ENCODE data around the gene GBF1.

Gene GBF1

DNA sequence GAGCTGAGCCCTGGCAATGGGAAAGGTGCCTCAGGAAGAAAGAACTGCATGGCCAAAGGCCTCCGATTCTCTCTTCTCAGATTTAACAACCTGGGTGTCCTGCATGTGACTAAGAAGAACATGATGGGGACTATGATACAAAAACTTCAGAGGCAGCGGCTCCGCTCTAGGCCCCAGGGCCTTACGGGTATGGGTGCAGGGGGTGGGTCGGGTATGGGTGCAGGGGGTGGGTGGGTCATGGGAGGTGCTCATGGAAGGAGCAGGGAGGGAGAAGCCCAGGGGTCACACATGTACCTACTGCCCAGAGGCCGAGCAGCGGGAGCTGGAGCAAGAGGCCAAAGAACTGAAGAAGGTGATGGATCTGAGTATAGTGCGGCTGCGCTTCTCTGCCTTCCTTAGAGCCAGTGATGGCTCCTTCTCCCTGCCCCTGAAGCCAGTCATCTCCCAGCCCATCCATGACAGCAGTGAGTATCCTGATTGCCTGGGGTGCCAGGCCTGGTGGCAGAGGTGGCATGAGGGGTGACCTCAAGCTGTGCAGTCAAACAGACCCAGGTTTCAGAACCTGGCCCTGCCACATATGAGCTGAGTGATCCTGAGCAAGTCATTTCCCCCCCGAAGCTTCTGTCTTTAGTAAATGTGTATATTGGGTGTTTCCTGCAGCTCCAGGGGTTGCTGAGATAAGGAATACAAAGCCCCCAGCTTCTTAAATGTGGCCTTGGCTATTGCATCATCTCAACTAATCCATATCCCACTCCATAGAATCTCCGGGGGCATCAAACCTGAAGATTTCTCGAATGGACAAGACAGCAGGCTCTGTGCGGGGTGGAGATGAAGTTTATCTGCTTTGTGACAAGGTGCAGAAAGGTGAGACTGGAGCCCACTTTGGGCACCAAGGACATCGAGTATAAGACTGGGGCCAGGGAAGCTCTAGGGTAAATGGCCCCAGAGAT is 152.2 kb downstream of the GBF1 start:
- no peak for DNase-seq (ENCODE audit: low read depth)

- DNase-seq (ENCODE audit: low read depth), result no peak
Measured at GRCh38 chr10:102398172-102399020, 153.1 kb downstream of the GBF1 start.

DNA sequence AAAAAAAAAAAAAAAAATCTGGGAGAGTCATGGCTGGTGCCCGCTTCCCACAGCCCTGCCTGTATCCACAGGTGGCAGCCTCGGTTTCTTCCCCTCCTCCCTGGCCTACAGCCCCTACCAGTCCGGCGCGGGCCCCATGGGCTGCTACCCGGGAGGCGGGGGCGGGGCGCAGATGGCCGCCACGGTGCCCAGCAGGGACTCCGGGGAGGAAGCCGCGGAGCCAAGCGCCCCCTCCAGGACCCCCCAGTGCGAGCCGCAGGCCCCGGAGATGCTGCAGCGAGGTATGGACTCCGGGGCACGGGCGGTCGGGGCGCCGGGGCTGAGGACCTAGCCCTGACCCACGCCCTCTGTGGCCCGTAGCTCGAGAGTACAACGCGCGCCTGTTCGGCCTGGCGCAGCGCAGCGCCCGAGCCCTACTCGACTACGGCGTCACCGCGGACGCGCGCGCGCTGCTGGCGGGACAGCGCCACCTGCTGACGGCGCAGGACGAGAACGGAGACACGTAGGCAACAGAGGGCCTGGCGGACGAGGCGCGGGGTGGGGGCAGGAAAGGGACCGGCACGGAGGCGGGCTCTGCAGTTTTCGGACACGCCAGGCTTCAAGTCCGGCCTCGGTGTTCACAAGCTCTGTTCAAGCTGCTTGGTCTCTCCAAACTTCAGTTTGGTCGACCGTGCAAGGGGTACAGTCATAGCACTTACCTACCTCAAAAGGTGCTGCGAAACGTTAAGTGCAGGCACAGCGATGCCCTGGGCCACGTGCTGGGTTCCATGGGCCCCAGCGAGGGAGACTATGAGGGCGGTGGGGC is 154.1 kb downstream of the GBF1 start:
- no peak for DNase-seq (ENCODE audit: low read depth)

DNA sequence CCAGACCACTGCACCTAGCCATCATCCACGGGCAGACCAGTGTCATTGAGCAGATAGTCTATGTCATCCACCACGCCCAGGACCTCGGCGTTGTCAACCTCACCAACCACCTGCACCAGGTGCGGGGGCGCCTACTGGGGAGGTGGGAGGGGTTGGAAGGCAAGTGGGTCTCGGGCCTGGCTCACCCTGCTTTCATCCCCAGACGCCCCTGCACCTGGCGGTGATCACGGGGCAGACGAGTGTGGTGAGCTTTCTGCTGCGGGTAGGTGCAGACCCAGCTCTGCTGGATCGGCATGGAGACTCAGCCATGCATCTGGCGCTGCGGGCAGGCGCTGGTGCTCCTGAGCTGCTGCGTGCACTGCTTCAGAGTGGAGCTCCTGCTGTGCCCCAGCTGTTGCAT is 154.7 kb downstream of the GBF1 start:
- DNase-seq (ENCODE audit: low read depth), result no peak

DNA sequence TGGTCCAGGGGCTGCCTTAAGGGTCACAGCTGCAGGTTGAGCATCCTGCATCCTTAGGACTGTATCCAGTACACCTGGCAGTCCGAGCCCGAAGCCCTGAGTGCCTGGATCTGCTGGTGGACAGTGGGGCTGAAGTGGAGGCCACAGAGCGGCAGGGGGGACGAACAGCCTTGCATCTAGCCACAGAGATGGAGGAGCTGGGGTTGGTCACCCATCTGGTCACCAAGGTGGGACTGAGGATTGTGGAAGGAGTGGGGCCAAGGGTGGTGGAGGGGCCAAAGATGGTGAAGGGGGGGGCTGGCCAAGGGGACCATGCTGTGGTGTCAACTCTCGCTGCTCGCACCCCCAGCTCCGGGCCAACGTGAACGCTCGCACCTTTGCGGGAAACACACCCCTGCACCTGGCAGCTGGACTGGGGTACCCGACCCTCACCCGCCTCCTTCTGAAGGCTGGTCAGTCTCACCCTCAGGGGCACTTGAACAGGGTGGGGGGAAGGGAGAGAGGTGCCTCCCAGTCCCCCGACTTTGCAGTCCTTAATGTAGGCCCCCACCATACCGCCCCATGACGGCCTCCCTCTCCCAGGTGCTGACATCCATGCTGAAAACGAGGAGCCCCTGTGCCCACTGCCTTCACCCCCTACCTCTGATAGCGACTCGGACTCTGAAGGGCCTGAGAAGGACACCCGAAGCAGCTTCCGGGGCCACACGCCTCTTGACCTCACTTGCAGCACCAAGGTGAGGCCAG is 155.4 kb downstream of the GBF1 start:
- no peak for DNase-seq (ENCODE audit: low read depth)

DNA sequence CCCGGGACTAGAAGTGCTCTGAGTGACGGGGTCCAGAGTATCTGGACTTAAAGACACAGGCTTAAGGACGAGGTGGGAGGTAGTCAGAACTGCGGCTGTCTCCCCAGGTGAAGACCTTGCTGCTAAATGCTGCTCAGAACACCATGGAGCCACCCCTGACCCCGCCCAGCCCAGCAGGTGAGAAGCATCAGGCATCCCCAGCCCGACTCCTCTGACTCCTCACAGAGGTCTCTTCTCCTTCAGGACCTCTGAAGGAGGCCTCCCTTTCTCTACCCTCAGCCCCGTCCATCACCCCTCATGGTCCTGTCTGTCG is 156.0 kb downstream of the GBF1 start:
- no peak for DNase-seq (ENCODE audit: low read depth)

DNA sequence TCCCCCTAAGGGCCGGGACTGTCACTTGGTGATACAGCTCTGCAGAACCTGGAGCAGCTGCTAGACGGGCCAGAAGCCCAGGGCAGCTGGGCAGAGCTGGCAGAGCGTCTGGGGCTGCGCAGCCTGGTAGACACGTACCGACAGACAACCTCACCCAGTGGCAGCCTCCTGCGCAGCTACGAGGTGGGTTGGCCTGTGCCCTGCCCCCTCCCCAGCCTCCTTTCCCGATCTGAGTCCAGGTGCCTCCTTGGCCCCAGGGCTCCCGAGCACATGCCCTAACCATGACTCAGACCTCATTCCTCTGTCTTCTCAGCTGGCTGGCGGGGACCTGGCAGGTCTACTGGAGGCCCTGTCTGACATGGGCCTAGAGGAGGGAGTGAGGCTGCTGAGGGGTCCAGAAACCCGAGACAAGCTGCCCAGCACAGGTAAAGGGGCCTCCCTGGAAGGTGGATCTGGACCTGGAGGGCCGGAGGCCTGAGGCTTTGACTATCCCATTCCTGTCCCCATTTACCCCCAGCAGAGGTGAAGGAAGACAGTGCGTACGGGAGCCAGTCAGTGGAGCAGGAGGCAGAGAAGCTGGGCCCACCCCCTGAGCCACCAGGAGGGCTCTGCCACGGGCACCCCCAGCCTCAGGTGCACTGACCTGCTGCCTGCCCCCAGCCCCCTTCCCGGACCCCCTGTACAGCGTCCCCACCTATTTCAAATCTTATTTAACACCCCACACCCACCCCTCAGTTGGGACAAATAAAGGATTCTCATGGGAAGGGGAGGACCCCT is 156.6 kb downstream of the GBF1 start:
- no peak for DNase-seq (ENCODE audit: low read depth)

GRCh38 chr10:102402512-102402896 is 157.2 kb downstream of the GBF1 start:
- no peak for DNase-seq (ENCODE audit: low read depth)

- no peak for DNase-seq (ENCODE audit: low read depth)
Measured at GRCh38 chr10:102403115-102403514, 157.8 kb downstream of the GBF1 start.

DNA sequence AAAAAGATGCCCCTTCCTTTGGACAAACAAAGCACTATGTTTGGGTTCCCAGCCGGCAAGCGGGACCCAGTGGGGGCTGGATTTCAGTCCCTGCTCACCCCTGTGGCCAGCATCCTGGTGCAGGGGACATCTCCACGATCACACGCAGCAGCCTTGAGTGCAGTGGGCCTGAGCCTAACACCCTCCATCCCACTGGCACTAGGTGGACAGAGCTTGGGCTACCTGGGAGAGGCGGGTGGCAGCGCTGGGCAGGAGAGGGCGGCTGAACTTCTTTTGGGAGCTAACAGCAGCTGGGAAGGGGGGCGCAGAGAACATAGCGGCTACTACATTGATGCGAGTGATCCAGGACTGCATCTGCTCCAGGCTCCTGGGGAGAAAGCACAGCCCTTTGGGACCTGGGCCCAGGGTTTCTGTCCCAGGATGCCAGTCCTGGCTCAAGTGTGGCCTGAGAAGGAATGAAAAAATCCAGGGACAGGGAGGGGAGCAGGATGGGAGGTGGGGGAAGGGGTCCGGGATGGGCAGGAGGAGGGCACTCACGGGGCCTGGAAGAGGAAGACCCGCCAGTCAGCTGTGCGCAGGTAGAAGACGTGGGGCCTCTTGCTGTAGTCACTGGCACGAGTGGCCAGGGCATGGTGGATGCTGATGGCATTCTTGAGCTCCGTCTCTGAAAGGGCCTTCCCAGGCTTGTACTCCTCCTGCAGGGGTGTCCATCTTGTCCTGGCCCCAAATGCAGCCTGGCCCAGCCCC is 159.2 kb downstream of the GBF1 start:
- DNase-seq (ENCODE audit: low read depth), result no peak

DNA sequence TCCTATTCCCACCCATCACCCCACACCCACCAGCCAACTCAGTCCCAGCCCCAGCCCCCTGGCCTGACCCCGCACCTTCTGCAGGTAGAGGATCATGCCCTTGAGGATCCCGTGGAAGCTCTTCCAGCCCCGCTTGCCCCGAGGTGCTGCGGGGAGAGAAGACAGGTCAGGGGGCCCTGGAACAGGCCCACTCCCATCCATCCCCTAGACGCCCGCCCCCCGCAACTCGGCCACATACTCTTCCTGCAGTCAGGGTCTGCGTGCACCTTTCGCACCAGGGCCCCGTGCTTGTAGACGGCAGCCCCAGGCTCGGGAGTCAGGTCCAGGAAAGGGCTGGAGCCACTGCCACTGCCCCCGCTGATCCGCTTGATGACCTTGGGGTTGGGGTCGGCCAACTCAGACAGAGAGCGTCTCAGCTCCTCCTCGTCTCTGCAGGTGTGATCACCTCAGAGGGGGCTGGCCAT is 159.8 kb downstream of the GBF1 start:
- no peak for DNase-seq (ENCODE audit: low read depth)

GRCh38 chr10:102405632-102406031 is 160.3 kb downstream of the GBF1 start:
- DNase-seq (ENCODE audit: low read depth), result no peak

GRCh38 chr10:102406815-102407214 is 161.5 kb downstream of the GBF1 start:
- no peak for DNase-seq (ENCODE audit: low read depth)

DNA sequence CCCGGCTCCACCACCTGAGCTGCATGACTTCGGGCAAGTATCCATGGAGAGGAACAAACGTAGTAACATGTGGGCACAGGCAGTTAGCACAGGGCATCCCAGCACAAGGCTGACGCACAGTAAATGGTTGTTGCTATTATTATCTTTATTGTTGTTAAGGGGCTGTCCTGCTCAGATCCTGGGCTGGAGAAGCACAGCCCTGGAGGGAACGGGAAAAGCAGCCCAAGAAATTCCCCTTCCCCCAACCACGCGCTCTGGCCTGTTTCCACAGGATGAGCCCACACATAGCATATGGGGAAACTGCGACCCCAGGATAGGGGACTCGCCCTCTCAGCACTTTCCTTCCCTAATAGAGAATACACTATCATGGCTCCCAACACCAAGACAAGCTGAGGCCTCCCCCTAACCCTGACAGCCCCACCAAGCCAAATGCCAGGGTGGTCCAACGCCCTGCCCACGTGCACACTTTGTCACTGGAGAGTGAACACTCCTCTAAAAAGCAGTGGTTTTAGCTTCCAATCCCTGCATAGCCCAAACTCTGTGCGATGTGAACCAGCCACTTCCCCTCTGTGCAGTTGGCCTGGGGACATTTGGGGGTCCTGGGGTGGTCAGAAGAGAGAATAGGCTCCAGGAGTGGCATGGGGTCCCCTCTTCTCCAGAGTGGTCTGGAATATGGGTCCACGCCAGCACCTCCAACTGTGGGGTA is 162.2 kb downstream of the GBF1 start:
- DNase-seq (ENCODE audit: low read depth), result no peak

DNA sequence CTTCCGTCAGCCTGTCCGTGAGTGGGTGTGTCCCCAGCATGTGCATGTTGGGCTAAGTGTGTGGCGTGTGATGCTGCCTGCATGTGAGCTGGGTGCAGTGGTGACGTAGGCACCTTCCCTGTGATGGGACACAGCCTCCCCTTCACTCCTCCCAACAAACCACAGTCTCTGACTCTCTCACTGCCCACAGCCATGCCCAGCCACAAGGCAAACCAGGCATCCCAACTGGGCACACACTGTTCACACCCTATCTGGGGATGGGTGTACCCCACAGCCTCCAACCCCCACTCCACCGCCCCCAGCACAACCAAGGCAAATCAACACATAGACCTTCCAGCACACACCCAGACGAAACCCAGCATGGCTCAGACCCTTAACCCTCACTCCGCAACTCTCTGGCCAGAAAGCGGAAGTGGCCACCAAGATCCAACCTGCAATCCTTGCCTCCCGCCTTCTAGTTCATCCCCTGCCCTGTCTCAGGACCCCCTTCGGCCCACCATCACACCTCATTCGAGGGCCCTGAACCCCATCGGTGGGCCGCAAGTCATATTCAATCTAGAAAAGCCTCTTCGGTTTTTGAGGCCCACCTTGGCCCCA is 162.9 kb downstream of the GBF1 start:
- no peak for DNase-seq (ENCODE audit: low read depth)

GRCh38 chr10:102408728-102409603 is 163.6 kb downstream of the GBF1 start:
- no peak for DNase-seq (ENCODE audit: low read depth)

GRCh38 chr10:102409604-102410428 is 164.5 kb downstream of the GBF1 start:
- DNase-seq (ENCODE audit: low read depth), result no peak
